ENCODE measurements around the gene MCMBP. TPM values are rescaled to one million over a fixed set of nuclear protein-coding genes. Genes with fewer than 3 reads are reported as not detected.
A peak's percentile ranks its signal among the peaks of the same experiment; 100 is the strongest.

The MCMBP gene
- 148 TPM for total RNA-seq (2021; ENCODE audit: unreplicated experiment)
- polyA plus RNA-seq (2012), result 62.0 and 82.2 TPM in 2 replicates
- Bru-seq, nascent RNA, result percentile 96 among the genes with signal in this experiment
- percentile 89 among the genes with signal in this experiment for BruChase-seq, experiment 1, labeled RNA remaining after a 6-hour chase
- percentile 91 among the genes with signal in this experiment for BruChase-seq, experiment 2, labeled RNA remaining after a 2-hour chase
- long read RNA-seq, full-length matches to known transcripts, result 240 of 401 reads
- long read RNA-seq, partial matches to known transcripts, result 107 of 401 reads
- long read RNA-seq, other reads (novel, unspliced or antisense), result 54 of 401 reads

GRCh38 chr10:119872610-119872859, at the start of gene MCMBP:
TSS of gene MCMBP (minus strand) at chr10:119872843. CDS start at chr10:119872584, 259 bp downstream.
- peak within 1 kb of the TSS; percentile 94 for H3K4me2 ChIP-seq (ENCODE audit: low read length)
- peak within 1 kb of the TSS; percentile 90 for H3K27ac ChIP-seq (ENCODE audit: low read depth, low read length)
- no peaks in the 10 kb centered on the region for H3K36me3 ChIP-seq (ENCODE audit: control insufficient read depth in 1 of 2, insufficient read depth in 2 of 2, low read length in 2 of 2)
- TF ChIP-seq CTCF (IDR thresholded peaks at IDR 0.05 in 2 of 3, conservative IDR thresholded peaks at IDR 0.05 in 1 of 3; ENCODE audit: borderline replicate concordance in 1 of 3, insufficient read depth in 1 of 3, low read depth in 2 of 3, low read length in 2 of 3) (no peak), POLR2A (IDR thresholded peaks at IDR 0.05; ENCODE audit: borderline replicate concordance, extremely low read depth, insufficient read depth, insufficient read length) (peak; percentile 81), EGR1 (IDR thresholded peaks at IDR 0.05; ENCODE audit: low read depth) (no peak), CBX3 (IDR thresholded peaks at IDR 0.05; ENCODE audit: low read depth) (no peak), ZFX (IDR thresholded peaks at IDR 0.05) (peak; percentile 99), SIN3A (IDR thresholded peaks at IDR 0.05; ENCODE audit: low read depth) (no peak; the same call in 1 of the 2 replicates), EZH2 (IDR thresholded peaks at IDR 0.05) (no peak), SRF (IDR thresholded peaks at IDR 0.05; ENCODE audit: low read depth) (no peak), ZBTB33 (IDR thresholded peaks at IDR 0.05; ENCODE audit: extremely low read depth, insufficient replicate concordance, low read length) (no peak), CEBPB (IDR thresholded peaks at IDR 0.05; ENCODE audit: low read depth) (no peak), ZNF274 (IDR thresholded peaks at IDR 0.05; ENCODE audit: low read depth, low read length) (no peak)
- TF ChIP-seq, protein P1, sequence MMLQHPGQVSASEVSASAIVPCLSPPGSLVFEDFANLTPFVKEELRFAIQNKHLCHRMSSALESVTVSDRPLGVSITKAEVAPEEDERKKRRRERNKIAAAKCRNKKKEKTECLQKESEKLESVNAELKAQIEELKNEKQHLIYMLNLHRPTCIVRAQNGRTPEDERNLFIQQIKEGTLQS (IDR thresholded peaks at IDR 0.05), result no peak
- intact Hi-C loops (cut with micrococcal nuclease), result loop anchor here (1.0 kb wide), 1 partner anchor 20 kb away; the partner anchor contains the start of gene SEC23IP
- no peaks in the 10 kb centered on the region for H3K9me2 ChIP-seq (ENCODE audit: insufficient read depth)
- peak within 1 kb of the TSS; percentile 42 for H2AFZ ChIP-seq (ENCODE audit: low read depth, low read length, poor library complexity, severe bottlenecking)
- DNase-seq (ENCODE audit: low read depth, low spot score), result no peak
- peak within 1 kb of the TSS; percentile 80 for H3K9ac ChIP-seq (ENCODE audit: low read length)
- peaks cover 13 to 23% of the 10 kb centered on the region in 2 experiments for H3K4me1 ChIP-seq (ENCODE audit: control insufficient read depth in 1 of 2, insufficient read depth in 2 of 2, low read length in 2 of 2)
- CTCF ChIA-PET, result interaction anchor here (0.9 to 3.0 kb wide), 3 partner anchors 12 to 16 kb away, joined by 3 to 22 read pairs (median 6); no protein-coding TSS in a partner anchor
- peaks cover 47% of the 10 kb centered on the region for H3K79me2 ChIP-seq (ENCODE audit: insufficient read depth, low read length)
- POLR2A ChIA-PET, result interaction anchor here (1.0 to 3.2 kb wide), 7 partner anchors 9 to 665 kb away, joined by 3 to 20 read pairs (median 4); partner anchors contain the start of genes BAG3, GRK5 and SEC23IP
- no peaks in the 10 kb centered on the region for H3K27me3 ChIP-seq (ENCODE audit: insufficient read depth, low read length)
- ATAC-seq, result peak; percentile 39
- no peaks in the 10 kb centered on the region for H3K9me3 ChIP-seq (ENCODE audit: control insufficient read depth in 1 of 2, insufficient read depth in 1 of 2, low read depth in 1 of 2, low read length in 2 of 2)
- peak within 1 kb of the TSS; percentile 69 to 76 for H3K4me3 ChIP-seq (replicated peaks in 1 of 2; ENCODE audit: low read depth in 1 of 2, low read length in 2 of 2)
- H4K20me1 ChIP-seq (ENCODE audit: insufficient read depth), result peaks cover 37% of the 10 kb centered on the region; the same call in 1 of the 2 replicates
- RAD21 ChIA-PET (ENCODE audit: low non-redundant PET in 1 of 2, low total read pairs in 2 of 2, uncharacterized antibody in 2 of 2, unreplicated experiment in 2 of 2), result no interaction called here
- no TSS peak for BruUV-seq (replicated peaks)
